ENCODE measurements around the gene LPP. TPM values are rescaled to one million over a fixed set of nuclear protein-coding genes. Genes with fewer than 3 reads are reported as not detected.
"Not testable (repeated sequence)": the region's sequence is repeated elsewhere in the genome, so short reads cannot be mapped to it uniquely, and the experiment has no call there.

LPP gene
- total RNA-seq, 1 donor from 2014 or later: 210 TPM

GRCh38 chr3:188693435-188693834, 539.5 kb downstream of the LPP start:
- no peak for DNase-seq (ENCODE audit: low spot score)

GRCh38 chr3:188695241-188695640, 541.3 kb downstream of the LPP start:
- DNase-seq (ENCODE audit: low spot score): no peak

GRCh38 chr3:188697127-188697526, 543.2 kb downstream of the LPP start:
- no peak for DNase-seq (ENCODE audit: low spot score)

DNA sequence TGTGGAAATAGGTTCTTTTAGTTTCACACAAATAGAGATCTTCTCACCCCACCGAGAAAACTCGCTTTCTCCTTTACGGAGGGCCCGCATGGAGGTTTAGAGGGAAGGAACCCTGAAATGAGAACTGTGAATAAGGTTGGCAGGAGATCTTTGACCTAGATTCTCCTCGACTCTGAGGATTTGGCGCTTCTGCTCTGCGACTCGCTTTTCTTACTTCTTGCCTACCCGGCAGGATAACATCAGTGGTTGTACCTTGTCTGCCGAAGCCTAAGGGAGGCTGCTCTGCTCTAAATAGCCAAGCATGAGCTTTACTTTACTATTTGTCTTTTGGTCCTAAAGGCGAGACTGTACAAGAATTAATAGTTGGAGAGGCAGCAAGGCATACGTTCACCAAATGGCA, 544.5 kb downstream of the LPP start:
- no peak for DNase-seq (ENCODE audit: low spot score)

GRCh38 chr3:188700501-188700900, 546.5 kb downstream of the LPP start:
- no peak for DNase-seq (ENCODE audit: low spot score)

DNA sequence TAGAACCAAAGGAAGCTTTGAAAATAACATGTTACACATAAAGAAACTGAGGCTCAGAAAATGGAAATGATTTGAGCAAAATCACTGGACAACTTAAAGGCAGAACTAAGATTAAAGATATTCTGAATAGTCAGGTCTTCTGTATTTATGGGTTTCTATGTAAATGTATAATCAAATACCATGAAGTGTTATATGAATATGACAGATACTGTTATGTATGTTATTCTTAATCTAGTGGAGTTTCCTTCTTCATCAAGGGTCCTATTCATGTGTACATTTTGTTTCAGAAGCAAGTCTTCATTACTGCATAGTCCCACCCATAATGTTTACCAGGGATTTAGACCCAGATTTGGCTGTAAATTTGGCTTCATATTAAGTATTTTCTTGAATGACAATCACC, 547.0 kb downstream of the LPP start:
- DNase-seq (ENCODE audit: low spot score): no peak

DNA sequence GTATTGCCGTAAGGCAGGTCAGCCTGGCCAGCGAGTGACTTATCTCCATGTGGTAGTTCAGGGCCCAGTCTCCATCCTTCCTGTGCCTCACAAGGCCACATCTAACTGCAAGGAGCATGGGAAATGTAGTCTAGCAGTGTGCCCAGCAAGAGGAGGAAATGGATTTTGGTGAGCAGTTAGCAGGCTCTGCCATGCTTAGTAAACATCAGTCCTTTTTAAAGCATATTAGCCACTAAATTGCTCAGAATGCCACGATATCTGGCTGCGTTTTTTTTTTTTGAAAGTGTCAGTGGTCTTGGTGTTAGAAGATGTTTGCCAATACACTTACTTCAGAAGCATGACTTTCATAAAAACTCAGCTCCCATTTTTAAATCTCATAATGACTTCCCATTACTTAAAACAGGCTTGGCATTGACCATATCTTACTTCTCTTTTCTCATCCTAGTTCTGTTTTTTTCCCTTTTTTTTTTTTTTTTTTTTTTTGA, 547.6 kb downstream of the LPP start:
- no peak for DNase-seq (ENCODE audit: low spot score)

DNA sequence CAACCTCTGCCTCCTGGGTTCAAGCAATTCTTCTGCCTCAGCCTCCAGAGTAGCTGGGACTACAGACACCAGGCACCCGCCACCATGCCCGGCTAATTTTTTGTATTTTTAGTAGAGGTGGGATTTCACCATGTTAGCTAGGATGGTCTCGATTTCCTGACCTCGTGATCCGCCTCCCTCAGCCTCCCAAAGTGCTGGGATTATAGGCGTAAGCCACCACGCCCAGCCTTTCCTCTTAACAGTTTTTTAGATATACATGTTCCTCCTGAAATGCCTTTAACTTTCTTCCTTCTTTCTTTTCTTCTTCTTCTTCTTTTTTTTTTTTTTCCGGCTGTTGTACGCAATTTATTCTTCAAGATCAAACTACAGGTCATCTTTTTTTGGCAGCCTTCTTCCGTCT, 548.1 kb downstream of the LPP start:
- DNase-seq (ENCODE audit: low spot score): not testable (repeated sequence)

DNA sequence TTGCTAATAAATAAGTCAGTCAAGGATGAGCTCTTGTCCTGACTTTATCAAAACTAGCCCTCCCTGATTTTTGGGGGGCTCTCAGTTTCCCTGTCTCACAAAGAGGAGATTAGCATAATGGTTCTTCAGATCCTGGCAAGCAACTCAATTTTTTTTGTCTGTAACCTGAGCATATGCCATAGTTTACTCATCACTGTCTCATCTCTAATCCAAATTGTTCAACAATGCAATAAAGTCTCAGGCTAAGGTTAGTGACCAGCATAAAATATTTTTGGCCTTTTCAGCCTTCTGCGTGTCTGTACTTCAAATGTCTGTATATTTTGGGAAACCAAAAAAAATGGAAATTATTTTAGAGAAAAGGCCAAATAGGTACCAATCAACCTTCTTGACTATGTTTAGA, 552.2 kb downstream of the LPP start:
- DNase-seq (ENCODE audit: low spot score): no peak

DNA sequence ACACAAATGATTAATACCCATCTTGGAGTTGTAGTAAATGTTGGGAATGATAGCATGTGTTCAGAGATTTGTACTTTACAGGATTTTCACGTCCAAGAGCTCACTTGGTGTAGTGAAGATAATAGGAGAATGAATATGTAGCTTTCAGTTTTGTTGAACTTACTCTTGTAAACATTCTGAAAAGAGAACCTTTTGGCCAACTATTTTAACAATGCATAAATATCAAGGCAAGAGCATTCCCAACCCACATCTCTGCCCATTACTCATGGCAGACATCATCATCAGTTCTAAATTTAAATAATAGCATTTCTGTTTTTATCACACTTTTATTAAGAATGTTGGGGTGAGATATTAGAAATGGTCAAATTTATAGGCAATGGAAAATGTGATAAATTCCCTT, 552.6 kb downstream of the LPP start:
- no peak for DNase-seq (ENCODE audit: low spot score)

- DNase-seq (ENCODE audit: low spot score): no peak
Observed at GRCh38 chr3:188707381-188708288, 553.7 kb downstream of the LPP start.

- DNase-seq (ENCODE audit: low spot score): no peak
Observed at GRCh38 chr3:188711881-188712247, 557.9 kb downstream of the LPP start.

DNA sequence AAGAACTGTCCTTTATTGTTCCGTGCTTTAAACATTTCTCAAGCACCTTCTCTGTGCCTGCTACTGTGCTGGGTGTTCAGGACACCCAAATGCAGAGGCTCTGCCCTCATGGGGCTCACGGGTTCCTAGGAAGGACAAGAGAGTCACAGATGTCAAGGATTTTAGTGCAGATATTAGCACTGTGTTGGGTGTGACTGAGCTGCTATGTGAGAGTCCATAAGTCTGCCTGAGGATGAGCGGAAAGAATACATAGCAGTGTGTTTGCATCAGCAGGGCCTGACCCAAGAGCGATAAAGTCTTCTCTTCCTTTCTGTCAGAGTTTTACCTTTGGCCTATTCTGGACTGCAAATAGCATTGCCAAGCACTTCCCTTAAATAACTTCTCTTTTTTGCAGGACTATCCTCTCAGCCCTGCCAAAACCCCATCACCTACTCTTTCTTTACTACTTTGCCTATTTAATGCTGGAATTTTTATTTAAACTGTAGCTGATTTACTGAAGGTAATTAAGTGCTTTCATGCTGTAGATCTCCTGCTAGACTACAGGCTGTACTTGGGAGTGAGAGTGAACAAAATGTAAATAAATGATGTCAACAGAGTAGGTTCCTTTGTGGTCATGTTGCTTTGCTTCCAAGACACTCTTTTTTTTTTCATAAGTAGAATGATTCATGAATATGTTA, 558.4 kb downstream of the LPP start:
- no peak for DNase-seq (ENCODE audit: low spot score)

GRCh38 chr3:188712991-188713390, 559.0 kb downstream of the LPP start:
- no peak for DNase-seq (ENCODE audit: low spot score)

DNA sequence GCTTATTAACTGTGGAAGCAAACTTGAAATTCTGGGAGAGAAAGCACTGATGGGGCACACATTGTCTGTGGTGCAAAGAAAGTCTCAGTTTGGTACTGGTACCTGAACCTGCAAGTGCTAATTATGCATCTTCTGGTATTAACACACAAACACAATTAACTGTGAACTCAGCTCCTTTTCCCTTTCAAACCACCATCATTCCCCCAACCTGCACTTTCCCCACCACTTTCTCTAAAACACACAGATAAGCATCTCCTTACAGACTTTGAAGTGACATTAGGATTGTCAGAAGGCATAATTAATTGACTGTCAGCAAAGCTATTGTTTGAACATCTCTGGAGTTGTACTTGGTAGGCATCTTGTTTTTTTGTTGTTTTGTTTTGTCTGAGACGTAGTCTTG, 565.6 kb downstream of the LPP start:
- DNase-seq (ENCODE audit: low spot score): no peak

DNA sequence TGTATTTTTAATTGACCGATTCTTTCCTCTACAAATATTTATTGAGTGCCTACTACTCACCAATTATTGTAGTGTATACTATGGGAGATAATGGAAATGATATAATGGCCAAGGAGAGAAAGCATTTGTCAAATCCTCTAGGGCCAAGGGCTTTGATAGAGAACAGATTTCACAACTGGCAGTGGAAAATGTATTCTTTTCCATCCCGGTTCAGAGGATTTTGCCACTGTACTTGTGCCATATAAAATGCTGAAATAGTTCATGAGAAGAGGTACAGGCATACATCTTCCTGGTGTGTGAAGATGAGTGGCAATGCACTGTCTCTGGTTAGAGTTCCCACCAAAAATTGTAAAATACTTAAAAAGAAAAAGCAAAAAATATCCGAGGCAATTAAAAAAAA, 566.3 kb downstream of the LPP start:
- no peak for DNase-seq (ENCODE audit: low spot score)

DNA sequence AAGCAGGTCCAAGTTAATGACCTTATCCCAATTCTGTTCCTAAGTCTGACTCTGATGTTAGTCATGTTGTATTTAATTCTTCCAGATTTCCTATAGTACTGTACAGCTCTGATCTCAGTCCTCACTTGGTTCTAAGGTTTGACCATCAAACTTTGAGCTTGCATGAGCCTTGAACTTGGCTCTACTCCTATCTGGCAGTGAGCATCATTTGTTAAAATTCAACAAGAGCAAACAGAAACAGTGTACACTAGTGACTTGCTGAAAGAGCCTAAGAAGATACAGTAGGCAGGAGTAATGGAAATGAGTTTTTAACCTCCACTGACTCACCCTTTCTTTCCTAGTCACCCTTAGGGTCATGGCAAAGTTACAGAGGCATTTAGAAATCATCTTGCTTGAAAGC, 566.7 kb downstream of the LPP start:
- no peak for DNase-seq (ENCODE audit: low spot score)

GRCh38 chr3:188721312-188721711, 567.4 kb downstream of the LPP start:
- DNase-seq (ENCODE audit: low spot score): no peak

- DNase-seq (ENCODE audit: low spot score): no peak
Observed at GRCh38 chr3:188721990-188722389, 568.0 kb downstream of the LPP start.

DNA sequence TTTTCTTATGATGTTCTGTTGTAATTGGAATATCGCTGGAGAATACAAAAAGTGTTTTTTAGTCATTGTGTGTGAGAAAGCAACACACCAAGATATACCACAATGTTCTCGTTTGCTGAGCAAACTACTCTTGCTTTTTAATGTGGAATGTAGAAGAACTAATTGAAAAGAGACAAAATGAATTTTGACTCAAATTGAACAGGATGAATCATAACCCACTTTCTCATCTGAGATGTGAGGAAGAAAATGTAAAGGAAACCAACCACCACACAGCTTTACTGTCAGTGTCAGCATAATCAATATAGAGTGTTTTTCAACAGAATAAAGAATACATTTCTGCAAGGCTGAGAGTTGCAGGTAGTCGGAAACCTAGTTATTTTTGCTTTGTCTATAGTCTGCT, 569.0 kb downstream of the LPP start:
- DNase-seq (ENCODE audit: low spot score): no peak

GRCh38 chr3:188727052-188727451, 573.1 kb downstream of the LPP start:
- DNase-seq (ENCODE audit: low spot score): no peak

GRCh38 chr3:188728371-188728896, 574.5 kb downstream of the LPP start:
- no peak for DNase-seq (ENCODE audit: low spot score)
